ENCODE results near the gene ZNF587B.
"Not testable (repeated sequence)": the region's sequence is repeated elsewhere in the genome, so short reads cannot be mapped to it uniquely, and the experiment has no call there.

ZNF587B gene

GRCh38 chr19:57888560-57889231, 58.6 kb downstream of the ZNF587B start, which contains the start of gene ZNF814:
TSS of gene ZNF814 (minus strand) at chr19:57889037. CDS start at chr19:57888802, 235 bp downstream.
- peak within 1 kb of the TSS; percentile 64 for H3K9ac ChIP-seq (ENCODE audit: low read length)
- H3K4me1 ChIP-seq (ENCODE audit: control insufficient read depth, insufficient read depth, low read length) = no peaks in the 10 kb centered on the region
- H3K4me3 ChIP-seq (ENCODE audit: low read length) = peak within 1 kb of the TSS; percentile 64
- no peaks in the 10 kb centered on the region for H3K36me3 ChIP-seq (ENCODE audit: control insufficient read depth, insufficient read depth, low read length)
- H3K9me3 ChIP-seq (ENCODE audit: control insufficient read depth, low read length) = no peaks in the 10 kb centered on the region
- H3K27me3 ChIP-seq (ENCODE audit: control insufficient read depth, insufficient read depth, low read length) = no peaks in the 10 kb centered on the region

GRCh38 chr19:57890706-57891105, 60.6 kb downstream of the ZNF587B start:
- H3K4me3 ChIP-seq (ENCODE audit: low read length); H3K9ac ChIP-seq (ENCODE audit: low read length); H3K36me3 ChIP-seq (ENCODE audit: control insufficient read depth, insufficient read depth, low read length); H3K9me3 ChIP-seq (ENCODE audit: control insufficient read depth, low read length); H3K27me3 ChIP-seq (ENCODE audit: control insufficient read depth, insufficient read depth, low read length); H3K4me1 ChIP-seq (ENCODE audit: control insufficient read depth, insufficient read depth, low read length): not testable (repeated sequence)
